ENCODE measurements around the gene FUNDC2.

FUNDC2 gene

GRCh38 chrX:155070038-155070437 is 43.4 kb downstream of the FUNDC2 start:
- DNase-seq: peak; percentile 42

- no peak for DNase-seq
Measured at GRCh38 chrX:155070663-155070974, 44.0 kb downstream of the FUNDC2 start.

- peak; percentile 96 for DNase-seq
Measured at GRCh38 chrX:155070975-155071693, 44.5 kb downstream of the FUNDC2 start, which contains the start of the genes BRCC3, CMC4 and MTCP1. Gene BRCC3 (plus strand): TSS chrX:155071508. CDS start chrX:155071528, 20 bp downstream. Gene CMC4 (minus strand): TSS chrX:155071136. CDS start chrX:155064023, 7,113 bp downstream. Gene MTCP1 (minus strand): TSS chrX:155071136. CDS start chrX:155066010, 5,126 bp downstream.

GRCh38 chrX:155071694-155072280 is 45.1 kb downstream of the FUNDC2 start:
- no peak for DNase-seq

GRCh38 chrX:155086202-155086840 is 59.7 kb downstream of the FUNDC2 start:
- DNase-seq: peak; percentile 57

GRCh38 chrX:155086961-155087735 is 60.5 kb downstream of the FUNDC2 start:
- no peak for DNase-seq

- peak; percentile 65 for DNase-seq
Measured at GRCh38 chrX:155094468-155095061, 67.9 kb downstream of the FUNDC2 start.

- DNase-seq: no peak
Measured at GRCh38 chrX:155105919-155106318, 79.3 kb downstream of the FUNDC2 start.

- DNase-seq: no peak
Measured at GRCh38 chrX:155108427-155108826, 81.8 kb downstream of the FUNDC2 start.

All from DMS53 (cell line).